Transverse colon (tissue), 4 donors: ENCODE results near the gene TFDP2. TPM values are rescaled to one million over a fixed set of nuclear protein-coding genes. Genes with fewer than 3 reads are reported as not detected.

Experiments
- DNase-seq: peaks from one replicate; pipeline ENCODE4 v3.0.0-alpha.2; 2019
- H3K27ac ChIP-seq, 4 donors: fragments of 200-600 bp; sonication (generic); 2 replicates each; pipeline ENCODE4 v1.5.1; 2016 to 2018; ENCODE audit warnings: inconsistent platforms in 4 of 4
- H3K27me3 ChIP-seq: fragments of 200-600 bp; sonication (generic); 2 replicates; pipeline ENCODE4 v1.5.1; 2017; ENCODE audit warnings: inconsistent platforms
- H3K36me3 ChIP-seq, 4 donors: fragments of 200-600 bp; sonication (generic); 2 replicates each; pipeline ENCODE4 v1.5.1; 2017 to 2019; ENCODE audit warnings: inconsistent platforms in 4 of 4
- H3K4me1 ChIP-seq, 4 donors: fragments of 200-600 bp; sonication (generic); 2 replicates each; pipeline ENCODE4 v1.5.1; 2017 to 2020; ENCODE audit warnings: inconsistent platforms in 4 of 4
- H3K4me3 ChIP-seq, 4 donors: fragments of 200-600 bp; sonication (generic); 1 replicate in 1 of 4; 2 replicates in 3 of 4; pipeline versions ENCODE4 v1.5.1 to v1.6.1; 2017 to 2019; ENCODE audit warnings: inconsistent platforms in 4 of 4
- H3K9me3 ChIP-seq, 2 donors: fragments of 200-600 bp; sonication (generic); 2 replicates each; pipeline ENCODE4 v1.5.1; 2017 to 2019; ENCODE audit warnings: inconsistent platforms in 2 of 2
- EP300 ChIP-seq: sonication (generic); formaldehyde crosslinking; IDR thresholded peaks from one replicate; pipeline ENCODE4 v1.6.1; 2017; ENCODE audit warnings: antibody characterized with exemption, low read depth
- POLR2A ChIP-seq: fragments of 450-650 bp; IDR thresholded peaks from one replicate; pipeline ENCODE4 v1.6.1; 2016; ENCODE audit warnings: antibody characterized with exemption, mild to moderate bottlenecking, moderate library complexity
- POLR2AphosphoS5 ChIP-seq, 3 donors: sonication (generic); formaldehyde crosslinking; IDR thresholded peaks; one replicate each; pipeline ENCODE4 v1.6.1; 2016; ENCODE audit warnings: antibody characterized with exemption in 3 of 3
- WGBS, 2 donors: methylation state at CpG; one replicate each; pipeline ENCODE4 v1.1.5; 2018; ENCODE audit warnings: low coverage in 1 of 2; 5-methylcytosine and 5-hydroxymethylcytosine counted together
- in situ Hi-C, 4 donors: fragments of 200-750 bp; cut with MboI; loops; one replicate each; pipeline versions ENCODE4 v1.15.0 to v1.15.1; 2017; ENCODE audit warnings: low sequenced_read_pairs in 3 of 4, low pct_ligation_motif_present in 1 of 4, low pct_unique_long_range_greater_than_20kb in 1 of 4
- intact Hi-C: fragments of 100-400 bp; cut with DNase I; formaldehyde crosslinking; loops from one replicate; pipeline ENCODE4 v1.15.1; 2023; ENCODE audit warnings: low total_unique reads
- total RNA-seq, 4 donors: library from RNA; depleted of rRNA; stranded (reverse); fragments of >200 nt; gene quantifications; one replicate each; pipeline ENCODE4 v1.1.0, GENCODE V29; 2016
- TF ChIP-seq, protein P1 (sequence below), 5 experiments: fragments of 200-600 bp in 3 of 5; fragments of 450-650 bp in 2 of 5; sonication (generic) in 3 of 5; IDR thresholded peaks; 1 replicate in 2 of 5; 2 replicates in 3 of 5; pipeline ENCODE4 v1.5.1; 2016 to 2017; ENCODE audit warnings: antibody characterized with exemption in 5 of 5, inconsistent platforms in 3 of 5, mild to moderate bottlenecking in 2 of 5, moderate library complexity in 1 of 5

Gene TFDP2
- total RNA-seq, 4 donors from 2014 or later: 10.3 to 69.2 (median 41.3) TPM

DNA sequence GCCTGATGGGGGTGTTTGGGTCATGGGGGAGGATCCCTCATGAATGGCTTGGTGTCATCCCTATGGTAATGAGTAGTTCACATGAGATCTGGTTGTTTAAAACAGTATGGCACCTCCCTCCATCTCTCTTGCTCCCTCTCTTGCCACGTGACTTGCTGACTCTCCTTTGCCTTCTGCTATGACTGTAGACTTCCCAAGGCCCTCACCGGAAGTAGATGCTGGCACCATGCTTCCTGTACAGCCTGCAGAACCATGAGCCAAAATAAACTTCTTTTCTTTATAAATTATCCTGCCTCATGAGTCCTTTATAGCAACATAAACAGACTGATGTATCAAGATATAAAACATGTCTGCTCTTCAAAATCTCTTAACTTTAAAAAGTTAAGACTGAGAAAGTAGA is 96.1 kb downstream of the TFDP2 start:
- DNase-seq: no peak
- in situ Hi-C loops (no loop called here), intact Hi-C loops (loop anchor here (10.0 kb wide), 1 partner anchor 1762 kb away; no protein-coding TSS in a partner anchor)
- no peaks in the 10 kb centered on the region for H3K27me3 ChIP-seq
- no peak overlapping the region for H3K27ac ChIP-seq
- no peak overlapping the region for H3K4me3 ChIP-seq
- TF ChIP-seq POLR2A (no peak), POLR2AphosphoS5 (IDR thresholded peaks at IDR 0.05) (no peak), EP300 (no peak)
- TF ChIP-seq, protein P1, sequence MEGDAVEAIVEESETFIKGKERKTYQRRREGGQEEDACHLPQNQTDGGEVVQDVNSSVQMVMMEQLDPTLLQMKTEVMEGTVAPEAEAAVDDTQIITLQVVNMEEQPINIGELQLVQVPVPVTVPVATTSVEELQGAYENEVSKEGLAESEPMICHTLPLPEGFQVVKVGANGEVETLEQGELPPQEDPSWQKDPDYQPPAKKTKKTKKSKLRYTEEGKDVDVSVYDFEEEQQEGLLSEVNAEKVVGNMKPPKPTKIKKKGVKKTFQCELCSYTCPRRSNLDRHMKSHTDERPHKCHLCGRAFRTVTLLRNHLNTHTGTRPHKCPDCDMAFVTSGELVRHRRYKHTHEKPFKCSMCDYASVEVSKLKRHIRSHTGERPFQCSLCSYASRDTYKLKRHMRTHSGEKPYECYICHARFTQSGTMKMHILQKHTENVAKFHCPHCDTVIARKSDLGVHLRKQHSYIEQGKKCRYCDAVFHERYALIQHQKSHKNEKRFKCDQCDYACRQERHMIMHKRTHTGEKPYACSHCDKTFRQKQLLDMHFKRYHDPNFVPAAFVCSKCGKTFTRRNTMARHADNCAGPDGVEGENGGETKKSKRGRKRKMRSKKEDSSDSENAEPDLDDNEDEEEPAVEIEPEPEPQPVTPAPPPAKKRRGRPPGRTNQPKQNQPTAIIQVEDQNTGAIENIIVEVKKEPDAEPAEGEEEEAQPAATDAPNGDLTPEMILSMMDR (IDR thresholded peaks at IDR 0.05): no peak
- no peaks in the 10 kb centered on the region for H3K4me1 ChIP-seq
- 72% methylated on average over 2 of the region's 2 CpGs; no CpG with 5 or more reads in 1 of the 2 donors for WGBS, 2 donors
- H3K36me3 ChIP-seq: no peaks in the 10 kb centered on the region
- H3K9me3 ChIP-seq: no peaks in the 10 kb centered on the region

DNA sequence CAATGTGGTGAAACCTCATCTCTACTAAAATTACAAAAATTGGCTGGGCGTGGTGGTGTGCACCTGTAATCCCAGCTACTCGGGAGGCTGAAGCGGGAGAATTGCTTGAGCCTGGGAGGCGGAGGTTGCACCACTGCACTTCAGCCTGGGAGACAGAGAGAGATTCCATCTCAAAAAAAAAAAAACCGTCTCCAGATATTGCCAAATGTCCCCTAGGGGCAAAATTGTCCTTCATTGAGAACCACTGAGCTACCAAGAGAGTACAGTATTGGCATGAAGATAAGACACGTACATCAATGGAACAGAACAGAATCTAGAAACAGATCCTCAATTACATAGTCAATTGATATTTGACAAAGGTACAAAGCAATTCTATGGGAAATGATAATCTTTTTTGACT is 98.0 kb downstream of the TFDP2 start:
- in situ Hi-C loops: no loop called here
- WGBS, 2 donors: 98 to 100% methylated on average over 2 to 6 of the region's 6 CpGs
- DNase-seq: no peak

DNA sequence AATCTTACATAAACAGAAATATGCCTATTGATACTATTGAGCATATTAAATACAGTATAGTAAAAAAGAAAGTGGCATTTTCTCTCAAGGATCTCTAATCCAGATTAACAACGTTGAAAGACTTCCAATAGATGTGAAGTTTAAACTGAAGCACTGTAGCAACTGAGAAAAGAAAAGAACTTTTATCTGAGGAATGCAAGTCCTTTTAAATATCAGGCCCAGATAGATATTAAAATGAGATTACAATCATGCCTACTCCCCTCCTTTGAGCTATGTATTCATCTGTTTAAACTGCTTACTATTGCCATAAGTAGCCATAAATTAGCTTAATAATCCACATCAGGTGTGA is 102.3 kb downstream of the TFDP2 start:
- 43 to 78% methylated on average over 1 of the region's 1 CpG for WGBS, 2 donors
- Histone ChIP-seq H3K4me1 (no peaks in the 10 kb centered on the region), H3K27ac (no peak overlapping the region), H3K36me3 (peaks cover 0 to 5% (median 0%) of the 10 kb centered on the region in 4 donors), H3K9me3 (no peaks in the 10 kb centered on the region), H3K4me3 (no peak overlapping the region), H3K27me3 (no peaks in the 10 kb centered on the region)
- in situ Hi-C loops (no loop called here), intact Hi-C loops (no loop called here)
- TF ChIP-seq POLR2A: no peak
- TF ChIP-seq, protein P1 (IDR thresholded peaks at IDR 0.05): no peak
- TF ChIP-seq EP300: no peak
- no peak for TF ChIP-seq POLR2AphosphoS5 (IDR thresholded peaks at IDR 0.05)
- DNase-seq: no peak

More for the DNA sequence above, 98.0 kb downstream of the TFDP2 start:
- H3K4me3 ChIP-seq: no peak overlapping the region
- no peak overlapping the region for H3K27ac ChIP-seq
- intact Hi-C loops: loop anchor here (10.0 kb wide), 1 partner anchor 1763 kb away; no protein-coding TSS in a partner anchor
- no peaks in the 10 kb centered on the region for H3K4me1 ChIP-seq
- H3K9me3 ChIP-seq: no peaks in the 10 kb centered on the region
- no peaks in the 10 kb centered on the region for H3K36me3 ChIP-seq
- no peak for TF ChIP-seq EP300
- no peak for TF ChIP-seq POLR2AphosphoS5 (IDR thresholded peaks at IDR 0.05)
- TF ChIP-seq POLR2A: no peak
- TF ChIP-seq, protein P1 (IDR thresholded peaks at IDR 0.05): no peak
- no peaks in the 10 kb centered on the region for H3K27me3 ChIP-seq

DNA sequence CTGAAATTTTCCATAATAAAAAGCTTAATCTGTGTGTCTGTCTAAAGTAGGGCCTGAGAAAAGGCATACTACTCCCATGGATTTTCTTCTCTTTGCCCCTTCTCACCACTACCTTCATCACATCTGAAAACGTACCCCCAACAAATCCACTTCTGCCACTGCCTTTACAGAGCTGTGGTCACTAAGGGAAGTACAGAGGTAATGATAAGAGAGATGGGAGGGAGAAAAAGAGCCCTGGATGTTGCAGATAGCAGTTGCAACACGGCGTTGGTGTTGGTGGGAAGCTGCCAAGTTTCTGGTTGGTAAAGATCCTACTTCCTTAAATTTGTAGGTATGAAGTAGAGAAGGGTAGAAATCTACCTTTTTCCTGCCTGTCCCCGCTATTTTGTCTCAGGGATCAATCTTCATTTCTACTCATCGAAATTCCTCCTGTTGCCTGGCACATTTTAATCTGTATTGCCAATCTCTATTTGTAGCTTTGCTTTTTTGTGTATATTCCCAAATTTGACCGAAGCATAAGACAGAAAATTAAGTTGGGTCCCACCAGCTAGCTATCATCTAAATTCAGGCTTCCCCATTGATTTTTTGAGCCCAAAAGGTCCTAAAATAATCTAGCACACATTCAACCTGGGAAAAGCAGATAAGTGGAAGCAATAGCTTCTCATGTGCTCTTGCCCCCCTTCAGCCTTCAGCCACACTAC is 102.9 kb downstream of the TFDP2 start:
- H3K4me1 ChIP-seq: no peaks in the 10 kb centered on the region
- peaks cover 0 to 5% (median 0%) of the 10 kb centered on the region in 4 donors for H3K36me3 ChIP-seq
- in situ Hi-C loops (no loop called here), intact Hi-C loops (no loop called here)
- no peak overlapping the region for H3K4me3 ChIP-seq
- H3K27me3 ChIP-seq: no peaks in the 10 kb centered on the region
- DNase-seq: no peak
- TF ChIP-seq POLR2A: no peak
- TF ChIP-seq POLR2AphosphoS5 (IDR thresholded peaks at IDR 0.05): no peak
- TF ChIP-seq, protein P1 (IDR thresholded peaks at IDR 0.05): no peak
- TF ChIP-seq EP300: no peak
- no peaks in the 10 kb centered on the region for H3K9me3 ChIP-seq
- WGBS, 2 donors: 79 to 85% methylated on average over 5 to 6 of the region's 6 CpGs
- no peak overlapping the region for H3K27ac ChIP-seq
